NCI-H187 (cell line): ENCODE results near the gene NCKAP5L.
"Not testable (repeated sequence)": the region's sequence is repeated elsewhere in the genome, so short reads cannot be mapped to it uniquely, and the experiment has no call there.

Experiments
- DNase-seq, 2 experiments: peaks; one replicate each; lab custom pipeline; 2025; lab: John Stamatoyannopoulos, UW

NCKAP5L gene

GRCh38 chr12:49864798-49865090 lies 36.5 kb upstream of the NCKAP5L start:
- DNase-seq: no peak

DNA sequence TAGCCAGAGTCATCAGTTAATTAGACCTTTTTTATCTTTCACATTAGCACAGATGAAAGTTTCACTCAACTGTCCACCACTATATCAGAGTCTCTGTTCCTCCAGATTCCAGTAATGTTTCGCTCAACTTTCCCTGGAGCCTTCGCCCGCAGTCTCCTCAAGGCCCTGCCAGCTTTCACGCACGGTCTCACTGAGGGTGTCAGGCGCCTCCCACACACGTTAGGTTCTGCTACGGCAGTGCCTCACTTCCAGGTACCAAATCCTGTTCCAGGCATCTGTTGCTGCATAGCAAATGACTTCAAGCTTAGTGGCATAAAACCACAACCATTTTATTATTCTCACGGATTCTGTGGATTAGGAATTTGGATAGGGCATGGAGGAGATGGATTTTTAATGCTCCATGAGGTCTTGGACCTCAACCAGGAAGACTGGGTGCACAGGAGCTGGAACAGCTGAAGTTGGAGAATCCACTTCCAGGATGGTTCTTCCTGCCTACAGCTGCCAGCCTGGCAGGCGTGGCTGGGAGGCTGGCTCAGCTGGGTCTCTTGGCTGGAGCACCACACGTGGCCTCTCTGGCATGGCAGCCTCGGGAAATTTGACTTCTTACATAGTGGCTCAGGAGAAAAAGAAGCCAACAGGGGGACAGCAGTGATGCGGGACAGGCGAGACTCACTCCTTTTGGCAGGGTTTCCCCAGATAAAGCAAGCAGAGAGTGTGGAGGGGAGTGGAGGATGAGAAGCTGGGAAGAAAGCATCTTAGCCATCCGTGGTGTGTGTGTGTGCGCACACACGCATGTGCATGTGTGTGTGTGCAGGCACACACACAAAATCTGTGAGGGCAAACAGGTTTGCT lies 36.0 kb upstream of the NCKAP5L start:
- no peak for DNase-seq

DNA sequence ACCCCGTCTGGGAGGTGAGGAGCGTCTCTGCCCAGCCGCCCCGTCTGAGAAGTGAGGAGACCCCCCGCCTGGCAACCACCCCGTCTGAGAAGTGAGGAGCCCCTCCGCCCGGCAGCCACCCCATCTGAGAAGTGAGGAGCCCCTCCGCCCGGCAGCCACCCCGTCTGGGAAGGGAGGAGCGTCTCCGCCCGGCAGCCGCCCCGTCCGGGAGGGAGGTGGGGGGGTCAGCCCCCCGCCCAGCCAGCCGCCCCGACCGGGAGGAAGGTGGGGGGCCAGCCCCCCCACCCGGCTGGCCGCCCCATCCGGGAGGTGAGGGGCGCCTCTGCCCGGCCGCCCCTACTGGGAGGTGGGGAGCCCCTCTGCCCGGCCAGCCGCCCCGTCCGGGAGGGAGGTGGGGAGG lies 32.7 kb upstream of the NCKAP5L start:
- not testable (repeated sequence) for DNase-seq

- DNase-seq: not testable (repeated sequence)
These were observed 27.7 kb upstream of the NCKAP5L start for GRCh38 chr12:49855890-49856289.

GRCh38 chr12:49854976-49855375 lies 26.8 kb upstream of the NCKAP5L start:
- no peak for DNase-seq

GRCh38 chr12:49853671-49854070 lies 25.5 kb upstream of the NCKAP5L start:
- no peak for DNase-seq

DNA sequence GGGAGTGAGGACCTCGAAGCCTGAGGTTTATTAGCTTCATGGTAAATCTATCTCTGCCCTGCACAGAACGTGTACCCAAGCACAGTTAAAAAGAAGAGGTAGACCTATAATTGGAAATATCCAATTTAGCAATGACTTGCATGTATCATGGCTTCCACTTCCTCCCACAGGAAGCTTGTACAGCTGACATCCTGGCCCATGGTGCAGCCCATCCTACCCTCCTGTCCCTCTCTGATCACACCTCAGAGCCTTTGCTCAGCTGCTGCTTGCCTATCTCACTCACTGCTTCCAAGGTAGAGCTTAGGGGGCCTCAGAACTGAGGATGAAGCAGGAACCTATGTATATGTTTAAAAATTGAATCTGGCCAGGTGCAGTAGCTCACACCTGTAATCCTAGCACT lies 18.9 kb upstream of the NCKAP5L start:
- no peak for DNase-seq

GRCh38 chr12:49846032-49846431 lies 17.8 kb upstream of the NCKAP5L start:
- DNase-seq: no peak

DNA sequence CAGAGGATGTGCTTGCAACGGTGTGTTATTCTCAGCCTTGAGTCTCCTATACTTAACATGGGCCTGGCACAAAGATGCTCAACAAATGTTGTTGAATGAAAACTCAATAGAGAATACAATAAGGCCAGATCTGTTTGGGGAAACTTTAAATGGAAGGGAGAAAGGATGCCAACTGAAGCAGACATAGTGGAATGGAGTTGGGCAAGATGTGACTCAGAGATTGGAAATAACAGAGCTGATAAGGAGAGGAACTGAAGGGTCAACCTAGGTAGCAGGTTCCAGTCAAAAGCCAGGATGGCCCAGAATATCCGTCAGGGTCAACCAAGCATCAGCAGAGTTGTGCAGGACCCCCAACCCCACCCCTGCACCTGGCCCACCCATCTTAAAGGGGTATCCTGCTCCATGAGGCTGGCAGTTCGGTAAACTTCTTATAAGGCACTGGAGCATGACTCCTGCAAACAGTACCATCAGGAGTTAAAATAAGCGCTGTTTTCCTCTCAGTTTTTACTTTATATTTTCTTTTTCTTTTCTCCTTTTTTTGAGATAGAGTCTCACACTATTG lies 15.7 kb upstream of the NCKAP5L start:
- no peak for DNase-seq

GRCh38 chr12:49843411-49843810 lies 15.2 kb upstream of the NCKAP5L start:
- DNase-seq: no peak

DNA sequence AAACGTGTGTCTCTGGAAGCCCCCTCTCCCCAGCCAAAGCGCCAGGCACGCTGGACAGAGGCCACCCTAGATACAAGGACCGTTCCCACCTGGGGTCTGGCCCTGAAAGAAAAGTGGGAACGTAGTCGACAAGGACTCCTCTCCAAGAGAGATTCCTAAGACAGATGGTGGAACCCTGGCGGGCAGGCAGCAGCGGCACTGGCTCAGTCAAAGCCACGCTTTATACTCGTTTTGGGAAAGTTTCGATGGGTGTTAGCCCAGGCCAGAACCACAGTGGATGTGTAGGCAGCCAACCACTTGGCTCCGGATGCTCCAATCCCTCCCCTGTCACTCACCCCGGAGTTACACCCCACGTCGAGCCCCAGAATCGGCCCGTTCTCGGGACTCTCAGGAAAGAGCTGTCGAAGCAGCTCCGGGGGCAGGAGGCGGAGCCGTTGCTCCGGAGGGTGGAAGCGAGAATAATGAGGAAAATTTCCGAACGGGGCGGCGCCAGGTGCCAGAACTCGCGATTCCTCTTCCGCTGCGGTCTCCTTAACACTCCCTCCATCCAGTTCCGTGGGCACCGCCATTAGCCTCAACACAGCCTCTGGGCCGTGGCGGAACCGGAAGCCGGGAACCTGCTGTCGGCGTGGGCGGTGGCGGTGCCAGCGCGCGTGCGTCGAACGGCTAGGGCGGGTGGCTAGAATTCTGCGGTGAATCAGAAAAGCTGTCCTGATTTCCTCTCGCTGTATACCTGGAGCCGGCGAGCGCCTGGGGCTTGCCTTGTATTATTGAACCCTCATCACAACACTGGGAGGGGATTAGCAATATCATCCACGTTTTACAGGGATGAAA lies 14.5 kb upstream of the NCKAP5L start, which contains the start of gene BCDIN3D:
BCDIN3D (minus strand) TSS at position 588 of the 834 bp plus-strand sequence; CDS start at position 569, 19 bp downstream.
- DNase-seq: peak; percentile 84 to 85

DNA sequence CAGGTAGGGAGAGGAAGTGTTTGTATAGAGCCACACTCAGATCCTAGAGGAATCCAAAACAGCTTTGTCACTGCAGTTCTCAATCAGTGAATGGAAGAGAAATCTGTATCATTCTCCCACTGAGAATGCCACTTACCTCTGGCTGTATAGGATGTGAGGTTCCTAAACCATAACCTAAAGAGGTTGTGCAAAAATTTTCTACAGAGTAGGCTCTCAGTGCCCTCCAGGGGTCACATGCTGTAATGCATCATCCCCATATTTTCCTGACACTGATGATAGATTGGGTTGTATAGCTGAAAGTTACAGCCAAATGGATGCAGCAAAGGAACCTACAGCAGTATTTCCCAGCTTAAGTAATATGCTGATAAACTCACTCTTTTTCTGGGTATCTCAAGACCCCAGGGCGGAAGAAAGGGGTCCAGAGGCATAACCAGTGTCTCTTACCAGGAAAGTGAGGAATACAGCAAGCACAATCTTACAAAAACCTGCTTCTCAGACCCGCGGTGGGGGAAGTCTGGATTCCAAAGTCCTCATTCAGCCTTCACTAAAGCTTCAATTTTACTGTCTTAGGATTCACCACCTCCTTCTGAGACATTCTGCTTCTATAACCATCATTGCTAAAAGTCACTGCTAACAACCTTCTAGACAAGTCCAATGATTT lies 10.9 kb upstream of the NCKAP5L start:
- no peak for DNase-seq

- no peak for DNase-seq
These were observed 4.7 kb upstream of the NCKAP5L start for GRCh38 chr12:49832836-49833421.

DNA sequence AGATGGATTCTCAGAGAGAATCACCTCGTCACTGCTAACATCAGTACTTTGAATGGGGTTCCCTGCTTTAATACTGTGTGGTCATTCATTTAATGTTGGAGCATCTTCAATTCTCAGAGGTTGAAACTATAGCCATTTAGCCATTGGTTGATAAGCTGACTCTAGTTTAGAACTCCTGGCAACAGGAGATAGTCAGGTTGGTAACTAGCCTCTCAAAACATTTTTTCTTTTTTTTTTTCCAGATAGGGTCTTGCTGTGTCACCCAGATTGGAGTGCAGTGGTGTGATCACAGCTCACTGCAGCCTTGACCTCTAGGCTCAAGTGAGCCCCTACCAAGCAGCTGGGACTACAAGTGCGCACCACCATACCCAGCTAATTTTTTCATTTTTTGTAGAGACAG lies 3.5 kb upstream of the NCKAP5L start:
- no peak for DNase-seq

DNA sequence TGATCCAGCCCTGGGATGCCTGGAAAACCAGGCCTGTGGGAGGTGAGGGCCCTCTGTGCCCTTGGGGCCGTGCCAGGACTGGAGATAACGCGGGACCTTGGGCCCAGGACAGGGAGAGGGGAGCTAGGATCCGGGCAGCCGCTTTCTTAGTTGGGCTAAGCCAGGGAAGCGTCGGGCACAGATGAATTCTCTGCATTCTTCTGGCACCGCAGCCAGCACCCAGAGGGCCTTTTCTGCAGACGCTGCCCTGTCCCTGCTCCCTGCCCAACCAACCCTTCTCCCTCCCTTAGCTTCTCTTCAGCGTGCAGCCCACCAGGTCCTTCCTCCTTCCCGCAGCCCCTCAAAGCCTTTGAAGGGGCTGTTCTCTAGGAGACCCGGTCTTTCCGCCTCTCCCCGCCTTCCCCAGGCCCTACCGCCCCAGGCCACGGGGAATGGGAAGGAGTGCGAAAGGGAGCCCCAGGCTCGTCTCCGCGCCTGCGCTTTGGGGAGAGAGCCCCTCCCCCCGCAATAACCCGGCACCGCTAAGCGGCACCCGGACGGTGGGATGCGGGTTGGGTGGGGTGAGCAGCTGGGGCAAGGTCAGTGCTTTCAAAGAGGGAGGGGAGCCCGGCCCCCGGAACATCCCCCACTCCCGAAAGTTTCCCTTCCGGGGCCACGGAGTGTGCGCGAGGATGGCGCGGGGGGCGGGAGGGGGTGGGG lies 663 bp downstream of the NCKAP5L start:
- peak in 1 of 2 experiments; percentile 15 for DNase-seq

DNA sequence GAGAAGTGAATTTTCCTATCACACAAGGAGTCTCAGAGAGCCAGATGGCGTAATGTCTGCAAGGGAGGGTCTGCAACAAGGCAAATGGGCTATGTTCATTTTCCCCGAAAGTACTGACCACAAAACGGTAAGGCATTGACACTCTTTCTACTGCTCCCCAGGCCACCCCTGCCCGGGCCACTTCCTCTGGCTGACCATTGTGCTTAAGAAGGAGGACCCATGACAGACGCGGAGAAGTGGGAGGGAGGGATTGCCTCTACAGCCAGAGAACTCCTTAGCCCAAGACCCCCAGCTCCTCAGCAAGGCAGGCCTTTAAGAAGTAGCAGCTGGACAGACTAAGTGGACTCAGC lies 1.2 kb downstream of the NCKAP5L start:
- DNase-seq: no peak

- no peak for DNase-seq
These were observed 2.2 kb downstream of the NCKAP5L start for GRCh38 chr12:49825971-49826421.

GRCh38 chr12:49825360-49825970 lies 2.7 kb downstream of the NCKAP5L start:
- DNase-seq: no peak

DNA sequence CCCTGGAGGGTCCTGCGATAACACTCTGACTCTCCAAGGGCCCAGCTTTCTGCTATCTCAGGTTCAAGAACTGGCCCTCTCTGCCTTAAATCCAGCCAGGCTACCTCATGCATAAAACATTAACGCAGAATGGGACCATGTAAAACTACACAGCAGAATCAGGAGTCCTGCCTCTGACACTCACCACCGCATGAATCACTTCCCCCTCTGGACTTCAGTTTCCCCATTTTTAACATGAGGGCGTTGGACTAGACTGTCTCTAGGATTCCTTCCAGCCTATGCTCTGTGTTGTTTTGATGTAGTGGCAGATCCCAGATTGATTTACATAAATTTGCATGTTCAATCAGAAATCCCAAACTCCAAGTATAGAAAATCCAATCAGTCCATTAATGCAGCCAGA lies 3.3 kb downstream of the NCKAP5L start:
- DNase-seq: no peak

- no peak for DNase-seq
These were observed 3.8 kb downstream of the NCKAP5L start for GRCh38 chr12:49824416-49824815.

DNA sequence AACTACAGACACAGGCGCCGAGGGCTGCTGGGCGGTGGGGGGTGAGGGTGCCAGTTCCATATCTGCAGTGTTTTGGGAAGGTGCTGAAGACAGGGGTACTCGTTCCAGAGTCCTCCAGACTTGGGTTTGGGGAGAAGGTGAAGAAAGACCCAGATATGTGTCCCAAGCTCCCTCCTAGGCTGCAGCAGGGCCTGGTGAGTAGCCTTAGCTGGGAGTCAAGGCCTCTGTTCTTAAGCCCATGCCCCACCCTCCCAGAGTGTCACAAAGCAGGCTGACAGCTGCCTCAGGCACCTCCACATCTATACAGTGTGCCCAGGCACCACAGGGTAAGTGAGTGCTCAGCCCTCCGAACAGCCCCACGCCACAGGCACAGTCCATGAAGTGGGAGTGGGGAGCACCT lies 4.3 kb downstream of the NCKAP5L start:
- no peak for DNase-seq
